Tibial nerve (tissue), 3 donors: ENCODE data around the gene RAB11FIP3.

Experiments used
- POLR2A ChIP-seq, 2 donors: fragments of 450-650 bp; IDR thresholded peaks; one replicate each; pipeline ENCODE4 v1.6.1; 2017; ENCODE audit warnings: antibody characterized with exemption in 2 of 2, mild to moderate bottlenecking in 2 of 2, moderate library complexity in 2 of 2
- TF ChIP-seq, protein P1 (sequence below), 5 experiments: fragments of 200-600 bp in 3 of 5; fragments of 450-650 bp in 2 of 5; sonication (generic) in 3 of 5; IDR thresholded peaks; one replicate each; pipeline ENCODE4 v1.5.1; 2016 to 2019; ENCODE audit warnings: antibody characterized with exemption in 5 of 5, mild to moderate bottlenecking in 3 of 5, moderate library complexity in 2 of 5

DNA sequence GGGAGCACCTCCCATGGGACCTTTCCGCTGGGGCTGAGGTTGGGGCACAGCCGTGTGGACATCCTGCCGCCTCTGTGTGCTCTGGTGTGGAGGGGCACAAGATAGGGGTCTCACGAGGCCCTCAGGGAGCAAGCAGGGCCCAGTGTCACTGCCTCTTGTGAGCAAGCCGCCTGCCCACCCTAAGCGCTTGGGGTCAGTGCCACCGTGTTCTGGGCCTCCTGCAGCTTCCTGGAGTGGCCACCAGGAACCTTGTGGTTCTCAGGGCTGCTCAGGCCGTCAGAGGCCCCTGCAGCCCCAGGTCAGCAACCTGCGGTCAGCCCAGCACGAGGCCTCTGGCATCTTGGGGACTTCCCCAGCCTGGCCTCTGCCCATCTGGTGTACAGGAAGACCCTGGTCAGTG, 88.5 kb downstream of the RAB11FIP3 start:
- TF ChIP-seq, protein P1, sequence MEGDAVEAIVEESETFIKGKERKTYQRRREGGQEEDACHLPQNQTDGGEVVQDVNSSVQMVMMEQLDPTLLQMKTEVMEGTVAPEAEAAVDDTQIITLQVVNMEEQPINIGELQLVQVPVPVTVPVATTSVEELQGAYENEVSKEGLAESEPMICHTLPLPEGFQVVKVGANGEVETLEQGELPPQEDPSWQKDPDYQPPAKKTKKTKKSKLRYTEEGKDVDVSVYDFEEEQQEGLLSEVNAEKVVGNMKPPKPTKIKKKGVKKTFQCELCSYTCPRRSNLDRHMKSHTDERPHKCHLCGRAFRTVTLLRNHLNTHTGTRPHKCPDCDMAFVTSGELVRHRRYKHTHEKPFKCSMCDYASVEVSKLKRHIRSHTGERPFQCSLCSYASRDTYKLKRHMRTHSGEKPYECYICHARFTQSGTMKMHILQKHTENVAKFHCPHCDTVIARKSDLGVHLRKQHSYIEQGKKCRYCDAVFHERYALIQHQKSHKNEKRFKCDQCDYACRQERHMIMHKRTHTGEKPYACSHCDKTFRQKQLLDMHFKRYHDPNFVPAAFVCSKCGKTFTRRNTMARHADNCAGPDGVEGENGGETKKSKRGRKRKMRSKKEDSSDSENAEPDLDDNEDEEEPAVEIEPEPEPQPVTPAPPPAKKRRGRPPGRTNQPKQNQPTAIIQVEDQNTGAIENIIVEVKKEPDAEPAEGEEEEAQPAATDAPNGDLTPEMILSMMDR (IDR thresholded peaks at IDR 0.05) = no peak
- TF ChIP-seq POLR2A (IDR thresholded peaks at IDR 0.05) = no peak
